Motor neuron (in vitro differentiated cells): Measurements from ENCODE around the gene NOX1. TPM values are rescaled to one million over a fixed set of nuclear protein-coding genes. Genes with fewer than 3 reads are reported as not detected.

Source experiments
- ATAC-seq, 8 experiments: fragments of 200-7000 bp; cut with Tn5 transposase; replicated peaks in 6 of 8; 2 replicates each; pipeline ENCODE4 v1.8.0; 2021; ENCODE audit warnings: mild to moderate bottlenecking in 8 of 8, moderate library complexity in 8 of 8
- H3K27ac ChIP-seq, 2 donors: fragments of 250-450 bp; sonication (Bioruptor Pico); 2 replicates each; pipeline ENCODE4 v1.9.0; 2021; ENCODE audit warnings: antibody characterized with exemption in 2 of 2, mild to moderate bottlenecking in 2 of 2, moderate library complexity in 1 of 2
- H3K4me1 ChIP-seq, 2 donors: fragments of 250-450 bp; sonication (Bioruptor Pico); replicated peaks in 1 of 2; 2 replicates each; pipeline ENCODE4 v1.6.1; 2021; ENCODE audit warnings: antibody characterized with exemption in 2 of 2, mild to moderate bottlenecking in 2 of 2, moderate library complexity in 1 of 2
- H3K4me3 ChIP-seq, 5 donors: fragments of 250-450 bp; sonication (Bioruptor Pico); 2 replicates each; pipeline ENCODE4 v1.9.0; 2021; ENCODE audit warnings: antibody characterized with exemption in 5 of 5, mild to moderate bottlenecking in 5 of 5, moderate library complexity in 4 of 5
- WGBS, 10 experiments: fragments of 450-650 bp; shearing (Covaris generic); methylation state at CpG; one replicate each; pipeline ENCODE4 v1.0.0; 2022; 5-methylcytosine and 5-hydroxymethylcytosine counted together
- in situ Hi-C, 9 experiments: fragments of 400-800 bp; cut with MboI; loops; one replicate each; pipeline ENCODE4 v1.15.0; 2021; ENCODE audit warnings: low sequenced_read_pairs in 9 of 9, low pct_unique_long_range_greater_than_20kb in 2 of 9; ENCODE audit not compliant: unreplicated experiment in 9 of 9
- total RNA-seq, 8 experiments: library from RNA; unstranded; fragments of 300-600 nt; gene quantifications; 2 replicates each; pipeline versions ENCODE4 v1.2.3 to v1.2.4, GENCODE V29; 2022

NOX1 gene
- total RNA-seq = not detected

- in situ Hi-C loops = no loop called here
- Histone ChIP-seq H3K27ac (no peak within 1 kb of the TSS), H3K4me1 (no peaks in the 10 kb centered on the region), H3K4me3 (no peak within 1 kb of the TSS)
- ATAC-seq = no peak
- 35 to 62% methylated on average over 2 of the region's 2 CpGs; no CpG with 5 or more reads in 8 of the 10 experiments for WGBS, 10 experiments
Measured at GRCh38 chrX:100874325-100874724, at the start of gene NOX1. TSS of gene NOX1 (minus strand) at chrX:100874359. CDS start at chrX:100874139, 220 bp downstream.

GRCh38 chrX:100915562-100915961 lies 41.4 kb upstream of the NOX1 start:
- in situ Hi-C loops = no loop called here
- Histone ChIP-seq H3K27ac (no peak overlapping the region), H3K4me1 (no peaks in the 10 kb centered on the region), H3K4me3 (no peak overlapping the region)
- WGBS, 10 experiments = 0 to 62% (median 45%) methylated on average over 1 to 2 of the region's 2 CpGs; no CpG with 5 or more reads in 7 of the 10 experiments
- ATAC-seq = peak in 2 of 8 experiments; percentile 44 to 54

DNA sequence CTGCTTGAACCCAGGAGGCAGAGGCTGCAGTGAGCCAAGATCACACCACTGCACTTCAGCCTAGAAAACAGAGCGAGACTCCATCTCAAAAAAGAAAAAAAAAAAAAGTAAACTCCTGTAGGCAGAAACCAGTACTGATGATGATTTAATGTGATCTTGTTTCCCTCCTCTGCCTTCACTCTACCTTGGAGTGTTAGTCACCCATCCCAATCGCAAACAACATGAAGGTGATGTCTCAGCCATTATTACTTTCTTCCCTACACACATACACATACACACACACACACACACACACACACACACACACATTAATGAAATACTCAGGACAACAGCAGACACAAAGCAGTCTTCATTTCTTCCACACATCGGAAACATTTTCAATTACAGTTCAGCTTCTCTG lies 39.0 kb upstream of the NOX1 start:
- no peak for ATAC-seq
- 48 to 100% (median 83%) methylated on average over 1 to 2 of the region's 3 CpGs; no CpG with 5 or more reads in 6 of the 10 experiments for WGBS, 10 experiments
- Histone ChIP-seq H3K4me3 (no peak overlapping the region), H3K27ac (no peak overlapping the region), H3K4me1 (no peaks in the 10 kb centered on the region)
- in situ Hi-C loops = no loop called here

DNA sequence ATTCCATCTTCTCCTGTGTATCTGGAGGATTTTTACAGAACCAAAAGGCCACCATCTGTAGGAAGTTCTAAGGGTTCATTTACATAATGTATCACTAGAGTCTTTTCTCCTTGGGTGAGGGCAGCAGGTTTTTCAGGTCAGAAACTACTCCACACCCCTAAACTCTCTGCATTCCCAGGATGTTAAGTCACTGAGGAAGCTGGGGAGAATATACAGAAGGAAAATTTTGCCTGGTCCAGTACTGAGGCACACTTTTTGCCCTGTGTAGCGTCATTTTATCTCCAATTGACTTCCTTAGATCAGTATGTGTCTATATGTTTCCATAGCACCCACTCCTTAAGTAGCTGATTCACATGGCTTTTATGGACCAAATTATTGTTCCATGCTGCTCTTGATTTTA lies 37.6 kb upstream of the NOX1 start:
- WGBS, 10 experiments = no CpG with 5 or more reads among the region's 1 CpG
- no peaks in the 10 kb centered on the region for H3K4me1 ChIP-seq
- no peak overlapping the region for H3K4me3 ChIP-seq
- no peak overlapping the region for H3K27ac ChIP-seq
- in situ Hi-C loops = no loop called here
- peak in 1 of 8 experiments; percentile 53 for ATAC-seq

DNA sequence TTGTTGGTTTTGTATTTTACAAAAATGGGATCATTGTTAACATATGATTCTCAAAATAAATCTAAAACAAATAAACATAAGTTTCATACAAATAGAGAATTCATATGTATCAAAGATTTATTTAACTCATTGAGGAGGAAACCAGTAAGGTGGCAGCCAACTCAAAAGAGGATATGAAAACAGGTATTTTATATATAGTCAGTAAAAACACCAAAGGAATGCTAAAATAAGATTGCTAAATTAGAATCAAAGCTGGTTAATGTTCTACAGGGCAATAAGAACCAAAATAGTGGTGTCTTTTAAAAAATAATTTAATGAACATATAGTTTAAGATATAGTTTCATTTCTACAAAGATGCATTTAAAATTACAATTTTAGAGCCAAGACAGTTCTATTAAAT lies 31.5 kb upstream of the NOX1 start:
- no peak for ATAC-seq

GRCh38 chrX:100904433-100904832 lies 30.3 kb upstream of the NOX1 start:
- no peak overlapping the region for H3K4me3 ChIP-seq
- H3K4me1 ChIP-seq = no peaks in the 10 kb centered on the region
- no peak for ATAC-seq
- no peak overlapping the region for H3K27ac ChIP-seq
- in situ Hi-C loops = no loop called here
- WGBS, 10 experiments = 11 to 100% methylated on average over 1 to 2 of the region's 2 CpGs; no CpG with 5 or more reads in 8 of the 10 experiments

More for the DNA sequence above, 31.5 kb upstream of the NOX1 start:
- no peak overlapping the region for H3K4me3 ChIP-seq
- in situ Hi-C loops = no loop called here
- H3K4me1 ChIP-seq = no peaks in the 10 kb centered on the region
- no peak overlapping the region for H3K27ac ChIP-seq

DNA sequence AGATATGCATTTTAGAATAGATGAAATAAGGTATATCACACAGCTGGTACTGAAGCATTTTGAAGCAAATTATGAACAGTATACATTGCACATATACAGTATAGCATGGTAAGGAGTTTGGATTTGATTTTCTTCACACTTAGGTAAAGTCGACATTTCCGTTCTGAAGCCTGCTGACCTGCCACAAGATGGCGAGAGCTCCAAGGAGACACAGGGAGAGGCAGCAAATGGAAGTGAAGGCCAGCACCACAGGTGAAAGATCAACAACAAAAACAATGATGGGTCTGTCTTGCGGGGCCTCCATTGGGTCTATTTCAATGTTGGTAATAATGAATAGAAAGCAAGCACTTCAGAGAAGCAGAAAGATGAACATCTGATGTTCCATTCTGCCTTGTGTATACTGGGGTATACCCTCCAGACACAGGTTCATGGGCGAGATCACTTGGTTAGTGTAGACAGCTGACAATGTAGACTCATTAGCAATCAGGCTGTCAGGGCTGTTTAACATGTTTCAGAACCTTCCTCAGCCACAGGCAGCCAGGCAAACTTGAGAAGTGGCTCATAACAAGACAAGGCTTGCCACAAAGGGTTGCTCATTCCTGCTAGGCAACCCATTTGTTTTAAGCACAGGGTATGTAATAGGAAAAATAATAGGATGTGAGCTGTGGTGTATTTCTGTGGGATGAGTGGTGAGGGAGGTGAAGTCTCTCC lies 21.4 kb upstream of the NOX1 start:
- in situ Hi-C loops = loop anchor here in 1 of 9 experiments (25.0 kb wide), 1 partner anchor 317 kb away; the partner anchor contains the start of gene DRP2
- ATAC-seq = peak in 6 of 8 experiments; percentile 16 to 61 (median 46)
- WGBS, 10 experiments = 0 to 40% (median 0%) methylated on average over 1 to 5 of the region's 5 CpGs; no CpG with 5 or more reads in 4 of the 10 experiments
- no peak overlapping the region for H3K27ac ChIP-seq
- no peaks in the 10 kb centered on the region for H3K4me1 ChIP-seq
- H3K4me3 ChIP-seq = no peak overlapping the region

DNA sequence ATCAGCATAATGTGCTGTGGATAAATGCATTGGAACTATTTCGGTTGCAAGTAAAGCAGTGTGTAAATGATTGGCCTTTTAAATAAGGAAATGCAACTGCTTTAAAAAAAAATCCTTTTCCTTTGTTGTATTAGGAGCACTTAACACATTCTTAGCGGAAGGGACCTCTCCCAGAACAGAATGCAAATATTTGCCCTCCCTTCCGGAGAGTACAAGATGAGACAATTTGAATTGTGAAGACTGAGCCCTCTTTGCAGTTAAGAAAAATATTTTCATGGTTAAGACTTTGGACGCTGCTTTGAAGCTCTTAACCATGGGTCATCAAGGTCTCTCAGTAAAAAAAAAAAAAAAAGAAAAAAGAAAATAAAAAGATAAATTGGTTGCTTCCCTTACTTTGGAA lies 9.5 kb upstream of the NOX1 start:
- ATAC-seq = peak in 3 of 8 experiments; percentile 57 to 79 (median 63)
- in situ Hi-C loops = loop anchor here in 1 of 9 experiments (25.0 kb wide), 1 partner anchor 329 kb away; the partner anchor contains the start of gene DRP2
- Histone ChIP-seq H3K27ac (no peak overlapping the region), H3K4me1 (no peaks in the 10 kb centered on the region), H3K4me3 (no peak overlapping the region)
- 0 to 75% (median 18%) methylated on average over 2 to 4 of the region's 4 CpGs; no CpG with 5 or more reads in 3 of the 10 experiments for WGBS, 10 experiments

DNA sequence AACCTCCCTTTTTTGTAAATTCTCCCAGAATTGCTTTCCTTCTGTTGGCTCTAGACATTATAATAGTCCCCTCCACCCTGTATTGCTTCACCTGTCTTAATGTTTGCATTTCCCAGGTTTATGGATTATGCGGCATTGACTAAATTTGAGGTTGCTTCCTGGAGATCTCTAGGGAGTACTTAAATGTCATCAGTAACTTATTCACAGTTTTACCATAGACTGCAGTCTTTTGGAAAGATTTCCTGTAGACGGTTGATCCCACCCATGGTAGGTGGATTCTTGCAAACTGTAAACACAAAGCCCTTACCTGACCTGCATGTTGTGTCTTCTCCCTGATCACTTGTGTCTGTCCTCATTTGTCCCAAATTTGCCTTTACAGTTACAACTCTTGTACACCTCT lies 6.2 kb upstream of the NOX1 start:
- in situ Hi-C loops = loop anchor here in 1 of 9 experiments (25.0 kb wide), 1 partner anchor 332 kb away; the partner anchor contains the start of gene DRP2
- WGBS, 10 experiments = 20 to 76% (median 40%) methylated on average over 1 to 2 of the region's 2 CpGs; no CpG with 5 or more reads in 7 of the 10 experiments
- no peak for ATAC-seq

GRCh38 chrX:100871594-100872560 lies 2.3 kb downstream of the NOX1 start:
- in situ Hi-C loops = no loop called here
- 27 to 82% (median 50%) methylated on average over 1 to 6 of the region's 9 CpGs; no CpG with 5 or more reads in 3 of the 10 experiments for WGBS, 10 experiments
- peak in 3 of 8 experiments; percentile 50 to 74 (median 61) for ATAC-seq

More for the DNA sequence above, 6.2 kb upstream of the NOX1 start:
- Histone ChIP-seq H3K27ac (no peak overlapping the region), H3K4me3 (no peak overlapping the region), H3K4me1 (no peaks in the 10 kb centered on the region)

GRCh38 chrX:100870527-100870926 lies 3.6 kb downstream of the NOX1 start:
- in situ Hi-C loops = no loop called here
- Histone ChIP-seq H3K4me1 (no peaks in the 10 kb centered on the region), H3K4me3 (no peak overlapping the region), H3K27ac (no peak overlapping the region)
- WGBS, 10 experiments = 35 to 100% (median 95%) methylated on average over 2 to 5 of the region's 5 CpGs; no CpG with 5 or more reads in 4 of the 10 experiments
- ATAC-seq = no peak

More at GRCh38 chrX:100871594-100872560, 2.3 kb downstream of the NOX1 start:
- H3K27ac ChIP-seq = no peak overlapping the region
- no peak overlapping the region for H3K4me3 ChIP-seq
- no peaks in the 10 kb centered on the region for H3K4me1 ChIP-seq

DNA sequence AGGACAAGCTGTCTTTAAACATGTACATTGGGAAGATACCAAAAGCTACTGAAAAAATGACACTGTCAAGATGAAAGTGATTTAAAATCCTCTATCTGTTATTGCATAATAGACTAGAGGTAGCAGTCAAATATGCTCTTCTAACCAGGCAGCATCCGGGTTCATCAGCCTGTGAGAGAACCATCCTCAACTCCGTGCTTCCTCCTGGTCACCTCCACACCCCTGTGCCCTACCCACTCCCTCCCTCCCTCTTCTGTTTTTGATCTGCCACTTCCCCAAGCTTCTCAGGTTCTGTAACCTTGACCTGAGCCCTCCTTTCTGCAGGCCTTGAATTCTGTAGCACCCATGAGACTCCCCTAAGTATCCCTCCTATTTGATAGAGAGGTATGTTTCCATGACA lies 5.9 kb downstream of the NOX1 start:
- H3K27ac ChIP-seq = no peak overlapping the region
- ATAC-seq = no peak
- in situ Hi-C loops = no loop called here
- WGBS, 10 experiments = 50 to 100% methylated on average over 1 of the region's 2 CpGs; no CpG with 5 or more reads in 8 of the 10 experiments
- H3K4me3 ChIP-seq = no peak overlapping the region
- H3K4me1 ChIP-seq = peaks cover 0 to 7% of the 10 kb centered on the region in 2 donors
